Thyroid gland (tissue), 4 donors: ENCODE data around the gene KCNQ2.

Source experiments
- CTCF ChIP-seq, 6 experiments: fragments of 200-600 bp in 3 of 6; fragments of 450-650 bp in 3 of 6; sonication (generic) in 3 of 6; IDR thresholded peaks; one replicate each; pipeline ENCODE4 v1.5.1; 2016 to 2019; ENCODE audit warnings: antibody characterized with exemption in 6 of 6, mild to moderate bottlenecking in 2 of 6, inconsistent platforms in 1 of 6, moderate library complexity in 1 of 6
- POLR2A ChIP-seq, 2 donors: fragments of 450-650 bp; IDR thresholded peaks; one replicate each; pipeline ENCODE4 v1.6.1; 2017; ENCODE audit warnings: antibody characterized with exemption in 2 of 2, mild to moderate bottlenecking in 2 of 2, moderate library complexity in 1 of 2

- no peak for TF ChIP-seq CTCF (IDR thresholded peaks at IDR 0.05)
- TF ChIP-seq POLR2A (IDR thresholded peaks at IDR 0.05), result no peak
Observed at GRCh38 chr20:63477944-63478343, 5.5 kb upstream of the KCNQ2 start.
